Prostate gland (tissue), 2 donors: ENCODE results near the gene GPX1.

Experiments used
- CTCF ChIP-seq, 4 experiments: fragments of 200-600 bp in 2 of 4; fragments of 450-650 bp in 2 of 4; sonication (generic) in 2 of 4; IDR thresholded peaks; 1 replicate in 3 of 4; 2 replicates in 1 of 4; pipeline ENCODE4 v1.5.1; 2016 to 2019; ENCODE audit warnings: antibody characterized with exemption in 4 of 4, mild to moderate bottlenecking in 2 of 4, moderate library complexity in 2 of 4
- POLR2A ChIP-seq: fragments of 450-650 bp; IDR thresholded peaks from one replicate; pipeline ENCODE4 v1.6.1; 2016; ENCODE audit warnings: antibody characterized with exemption, mild to moderate bottlenecking

DNA sequence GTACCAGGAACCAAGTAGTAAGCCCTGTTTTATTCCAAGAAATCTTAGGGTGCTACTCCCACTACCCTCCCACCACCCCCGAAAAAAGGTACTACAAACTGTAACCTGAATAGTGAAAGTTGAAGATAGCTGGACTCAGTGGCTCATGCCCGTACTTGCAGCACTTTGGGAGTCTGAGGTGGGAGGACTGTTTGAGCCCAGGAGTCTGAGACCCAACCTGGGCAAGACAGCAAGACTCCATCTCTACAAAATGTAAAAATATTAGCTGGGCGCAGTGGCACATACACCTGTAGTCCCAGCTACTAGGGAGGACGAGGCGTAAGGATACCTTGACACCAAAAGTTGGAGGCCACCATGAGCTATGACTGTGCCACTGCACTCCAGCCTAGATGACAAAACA, 45.7 kb upstream of the GPX1 start:
- TF ChIP-seq CTCF (IDR thresholded peaks at IDR 0.05), result no peak
- TF ChIP-seq POLR2A, result no peak
